SH-SY5Y (cell line): Measurements from ENCODE around the gene GSE1.

ENCODE experiments used
- GATA2 ChIP-seq: IDR thresholded peaks from 2 replicates; pipeline ENCODE4 v1.6.1; 2011; ENCODE audit warnings: mild to moderate bottlenecking, low read depth, low read length
- GATA3 ChIP-seq: IDR thresholded peaks from 2 replicates; pipeline ENCODE4 v1.6.1; 2011; ENCODE audit warnings: low read depth, mild to moderate bottlenecking, low read length, moderate library complexity

- no peak for TF ChIP-seq GATA3
- no peak for TF ChIP-seq GATA2
These were observed 74.7 kb downstream of the GSE1 start for GRCh38 chr16:85687651-85688471.
